GM19467 (cell line): ENCODE results near the gene GJA5.

Source experiments
- ATAC-seq: cut with Tn5 transposase; IDR thresholded peaks from one replicate; pipeline ENCODE4 v1.9.1; 2021; ENCODE audit warnings: mild to moderate bottlenecking, moderate library complexity; ENCODE audit not compliant: unreplicated experiment

The GJA5 gene

DNA sequence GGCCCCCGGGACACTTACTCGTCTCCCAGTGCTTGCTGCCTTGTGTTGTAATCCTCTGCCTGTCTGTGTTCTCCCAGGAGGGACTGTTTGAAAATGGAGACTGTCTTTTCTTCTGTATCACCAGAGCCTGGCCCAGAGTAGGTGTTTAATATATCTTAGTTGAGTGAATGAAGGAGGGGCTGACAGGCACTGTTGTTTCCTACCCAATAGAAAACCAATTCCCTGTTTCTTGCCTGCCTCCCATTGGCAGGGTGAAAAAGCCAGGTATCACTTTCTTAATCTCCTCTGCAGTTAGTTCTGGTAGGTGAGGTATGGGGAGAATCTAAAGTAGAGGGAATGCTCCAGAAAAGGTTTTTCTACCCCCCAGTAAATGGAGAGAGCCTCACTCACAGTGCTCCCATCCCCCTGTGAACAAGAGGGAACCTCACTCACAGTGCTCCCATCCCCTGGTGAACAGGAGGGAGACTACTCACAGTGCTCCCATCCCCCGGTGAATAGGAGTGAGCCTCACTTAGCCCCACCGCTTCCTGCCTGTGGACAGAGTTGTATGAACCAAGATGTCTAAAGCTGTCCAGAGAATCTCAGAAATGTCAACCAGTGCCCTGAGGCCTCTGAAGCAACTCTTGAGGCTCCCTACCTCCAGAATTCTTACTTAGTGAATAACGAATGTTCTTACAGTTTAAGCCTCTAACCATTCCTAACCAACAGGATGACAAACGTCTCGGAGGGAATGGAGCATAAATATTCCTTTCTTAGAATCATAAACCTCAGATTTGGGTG, at the start of gene GJA5:
Gene GJA5 (minus strand): TSS at position 122 of the 780 bp plus-strand sequence. CDS start 1,364 bp downstream, outside the sequence.
- ATAC-seq, result no peak

DNA sequence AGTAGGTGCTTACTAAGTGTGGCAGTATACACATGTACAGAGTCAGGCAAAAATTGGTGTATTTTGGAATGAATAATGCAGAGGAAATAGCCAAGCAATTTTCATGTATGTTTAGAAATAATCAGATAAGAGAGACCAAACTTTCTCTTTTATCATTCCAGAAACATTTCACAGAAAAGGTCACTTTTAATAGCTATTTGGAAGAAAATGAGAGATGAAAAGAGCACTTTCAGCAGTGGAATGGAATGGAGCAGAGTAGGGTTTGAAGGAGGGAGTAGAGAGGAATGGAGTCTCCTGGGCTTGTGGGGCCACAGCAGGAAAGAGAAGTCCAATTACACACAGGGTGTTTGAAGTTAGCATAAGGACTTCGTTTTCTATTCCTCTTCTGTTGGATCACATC, 48.8 kb upstream of the GJA5 start:
- ATAC-seq, result no peak

DNA sequence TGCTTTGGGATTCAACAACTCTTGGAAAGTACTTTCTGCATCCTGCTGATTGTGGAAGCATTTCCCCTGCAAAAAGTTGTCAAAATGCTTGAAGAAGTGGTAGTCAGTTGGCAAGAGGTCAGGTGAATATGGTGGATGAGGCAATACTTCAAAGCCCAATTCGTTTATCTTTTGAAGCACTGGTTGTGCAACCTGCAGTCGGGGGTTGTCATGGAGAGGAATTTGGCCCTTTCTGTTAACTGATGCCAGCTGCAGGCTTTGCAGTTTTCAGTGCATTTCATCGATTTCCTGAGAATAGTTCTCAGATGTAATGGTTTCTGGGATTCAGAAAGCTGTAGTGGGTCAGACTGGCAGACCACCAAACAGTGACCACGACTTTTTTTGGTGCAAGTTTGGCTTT, 47.6 kb upstream of the GJA5 start:
- ATAC-seq, result no peak

DNA sequence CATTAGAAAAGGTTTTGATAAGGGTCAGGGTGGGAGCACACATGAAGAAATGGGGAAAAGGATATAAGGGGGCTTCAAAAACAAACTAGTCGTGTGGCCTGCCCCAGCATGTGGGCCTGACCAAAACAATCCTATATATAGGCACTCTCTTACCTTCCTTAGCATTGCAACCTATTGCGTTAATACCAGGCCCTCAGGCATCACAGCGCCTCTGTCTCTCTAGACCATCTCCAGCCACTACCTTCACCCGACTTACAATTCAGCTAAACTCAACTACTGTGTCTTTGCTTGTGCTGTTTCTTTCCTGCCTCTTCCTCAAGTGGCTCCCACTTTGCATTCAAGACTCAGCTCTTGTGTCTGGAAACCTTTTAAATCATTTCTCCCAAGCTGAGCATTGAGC, 47.0 kb upstream of the GJA5 start:
- ATAC-seq, result no peak

DNA sequence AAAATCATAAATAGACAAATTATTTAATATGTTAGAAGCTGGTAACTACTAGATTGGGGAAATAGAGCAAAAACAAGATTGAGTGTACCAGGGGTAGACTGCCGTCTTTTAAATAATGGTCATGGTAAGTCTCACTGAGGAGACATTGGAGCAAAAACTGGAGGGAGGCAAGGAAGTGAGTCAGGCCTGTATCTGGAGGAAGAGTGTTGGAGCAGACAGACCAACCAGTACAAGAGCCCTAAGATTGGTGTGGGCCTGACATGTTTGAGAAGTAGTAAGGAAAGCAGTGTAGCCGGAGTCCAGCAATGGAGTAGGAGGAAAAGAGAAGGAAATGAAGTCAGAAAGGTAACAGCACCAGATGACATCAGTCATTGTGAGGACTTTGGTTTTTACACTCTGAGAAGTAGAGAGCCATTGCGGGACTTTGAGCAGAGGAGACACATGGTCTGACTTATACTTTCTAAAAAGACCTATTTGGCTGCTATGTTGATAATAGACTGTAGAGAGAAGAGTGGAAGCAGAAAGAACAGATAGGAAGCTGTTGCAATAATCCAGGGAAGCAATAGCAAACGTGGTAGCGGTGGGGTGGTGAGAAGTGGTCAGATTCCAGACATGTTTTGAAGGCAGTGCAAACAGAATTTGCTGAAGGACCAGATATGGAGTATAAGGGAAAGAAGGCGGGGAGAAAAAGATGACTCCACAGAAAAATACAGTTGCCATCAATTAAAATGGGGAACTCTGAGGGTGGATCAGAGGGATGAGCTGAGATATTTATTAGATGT, 44.7 kb upstream of the GJA5 start:
- no peak for ATAC-seq

DNA sequence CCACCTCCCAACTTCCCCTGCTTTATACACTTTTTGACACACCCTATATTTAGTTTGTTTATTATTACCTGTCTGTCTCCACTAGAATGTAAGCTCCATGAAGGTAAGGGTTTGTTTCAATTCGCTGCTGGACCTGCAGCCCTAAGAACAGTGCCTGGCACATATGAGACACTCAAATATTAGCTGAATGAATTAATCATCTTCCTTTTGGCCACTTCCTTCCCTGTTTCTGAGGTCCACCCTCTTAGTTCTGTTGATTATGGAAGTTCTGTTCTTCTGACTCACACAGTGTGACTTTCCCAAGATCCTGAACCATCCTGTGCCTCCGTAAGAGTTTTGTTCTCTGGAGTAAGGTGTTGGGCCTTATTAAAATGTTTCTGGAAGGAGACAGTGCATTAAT, 40.4 kb upstream of the GJA5 start:
- no peak for ATAC-seq

DNA sequence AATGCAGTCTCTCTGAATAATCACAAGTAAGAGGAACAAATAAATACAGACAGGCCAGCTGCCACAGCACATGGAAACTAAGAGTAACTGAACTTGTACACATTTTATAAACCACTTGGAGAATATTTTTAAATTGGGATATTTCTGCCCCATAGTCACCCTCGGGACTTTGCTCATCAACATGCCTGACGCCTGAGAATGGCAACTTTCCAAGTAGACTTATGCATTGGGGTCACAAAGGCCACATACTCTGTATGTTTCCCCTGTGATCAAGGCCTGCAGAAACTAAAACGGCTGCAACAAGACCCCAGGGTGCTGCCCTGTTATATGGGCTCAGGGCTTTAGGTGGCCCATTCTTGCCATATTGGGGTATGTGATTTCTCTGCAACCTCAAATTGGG, 38.3 kb upstream of the GJA5 start:
- no peak for ATAC-seq

DNA sequence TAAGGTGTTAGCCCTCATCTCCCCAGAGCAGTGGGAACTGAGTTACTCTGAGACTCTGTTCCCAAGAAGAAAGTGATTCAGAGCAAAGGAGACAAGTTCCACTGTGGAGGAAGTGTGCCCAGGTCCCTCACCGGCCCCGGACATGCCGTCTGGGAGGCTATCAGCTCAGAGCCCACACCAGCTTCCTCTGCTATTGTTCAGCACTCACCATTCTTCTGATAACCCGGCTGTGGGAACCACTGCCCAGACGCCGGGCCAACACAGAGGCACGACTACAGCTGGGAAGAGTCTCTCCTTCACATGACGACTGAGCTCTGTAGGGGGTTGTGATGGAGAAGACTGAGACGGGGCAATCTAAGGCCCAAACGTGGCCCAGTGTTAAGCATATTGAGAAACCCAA, 34.2 kb upstream of the GJA5 start:
- no peak for ATAC-seq

DNA sequence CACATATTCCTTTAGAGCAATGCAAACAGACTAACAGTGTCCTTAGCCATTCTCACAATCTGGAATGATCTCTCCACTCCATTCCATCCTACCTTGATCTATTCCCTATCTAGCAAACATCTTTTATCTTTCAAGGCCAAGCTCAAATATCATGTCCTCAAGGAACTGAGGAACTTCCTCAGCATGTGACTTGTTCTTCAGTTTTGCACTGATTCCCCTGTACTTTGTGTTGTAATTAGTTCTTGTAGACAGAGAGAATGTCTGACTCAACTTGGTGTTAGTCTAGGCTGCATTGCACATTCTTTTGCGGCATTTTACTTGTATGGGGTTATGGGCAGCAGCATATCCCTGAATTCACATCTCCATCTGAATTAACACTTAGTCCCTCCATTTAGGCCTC, 31.5 kb upstream of the GJA5 start:
- ATAC-seq, result no peak

DNA sequence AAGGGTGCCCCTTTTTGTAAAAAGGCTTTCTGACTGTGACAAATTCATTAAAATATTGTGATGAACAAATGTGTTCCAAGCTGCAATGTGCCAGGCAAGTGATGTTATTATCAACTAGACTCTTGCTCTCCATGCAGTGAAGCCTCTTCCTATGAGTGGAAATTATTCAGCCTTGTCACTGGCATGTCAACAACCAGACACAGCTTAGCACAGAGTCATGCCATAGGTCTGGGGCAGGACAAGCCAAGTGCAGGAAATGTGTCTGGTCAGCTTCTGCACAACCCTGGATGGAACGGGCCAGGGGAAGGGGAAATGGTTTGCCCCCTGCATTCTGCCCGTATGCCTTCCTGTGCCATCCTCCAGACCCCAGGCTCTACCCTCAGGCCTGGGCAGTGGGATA, 27.4 kb upstream of the GJA5 start:
- ATAC-seq, result no peak

DNA sequence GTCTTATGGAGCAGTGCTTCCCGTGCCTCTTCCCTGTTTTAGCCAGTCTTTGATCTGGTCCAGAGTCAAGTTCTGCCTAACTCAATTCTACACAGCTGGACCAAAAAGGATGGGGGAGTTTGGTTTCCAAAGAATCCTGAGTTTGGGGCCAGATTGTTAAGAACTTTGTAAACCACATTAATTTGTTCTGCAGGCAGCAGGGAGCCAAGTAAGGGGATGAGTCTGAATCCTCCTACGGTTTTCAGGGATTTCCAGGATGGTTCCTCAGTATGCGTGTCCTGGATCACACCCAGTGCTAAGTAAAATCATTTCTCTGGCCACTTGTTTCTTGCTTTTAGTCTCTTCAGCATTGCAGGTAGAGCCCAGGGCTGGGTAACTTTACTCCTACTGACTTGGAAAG, 26.1 kb upstream of the GJA5 start:
- ATAC-seq, result no peak

DNA sequence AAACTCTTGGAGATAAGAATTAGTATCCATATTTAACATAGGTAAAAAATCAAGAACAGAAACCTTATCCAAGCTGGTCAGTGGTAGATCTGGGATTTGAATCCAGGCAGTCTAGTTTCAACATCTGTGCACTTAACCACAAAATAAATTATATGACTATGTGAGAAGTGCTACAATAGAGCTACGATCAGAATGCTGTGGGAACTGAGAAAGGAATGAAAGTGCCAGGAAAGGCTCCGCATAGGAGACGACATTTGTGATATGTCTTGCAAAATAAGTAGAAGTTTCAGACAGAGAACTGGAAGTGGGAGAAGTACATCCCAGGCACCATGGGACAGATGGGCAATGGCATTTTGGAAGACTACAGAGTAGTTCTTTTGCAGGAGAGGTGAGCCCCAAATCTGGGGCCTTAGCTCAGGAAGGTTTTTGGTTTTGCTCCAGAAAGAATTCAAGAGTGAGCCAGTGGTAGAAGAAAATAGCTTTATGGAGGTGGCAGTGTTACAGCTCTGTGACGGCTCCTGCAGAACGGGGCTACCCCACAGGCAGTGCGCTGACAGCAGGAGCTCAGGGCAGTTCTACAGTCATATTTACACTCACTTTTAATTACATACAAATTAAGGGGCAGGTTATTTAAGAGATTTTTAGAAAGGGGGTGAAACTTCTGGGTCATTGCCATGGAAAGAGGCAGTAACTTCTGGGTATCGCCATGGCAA, 25.5 kb upstream of the GJA5 start:
- no peak for ATAC-seq

DNA sequence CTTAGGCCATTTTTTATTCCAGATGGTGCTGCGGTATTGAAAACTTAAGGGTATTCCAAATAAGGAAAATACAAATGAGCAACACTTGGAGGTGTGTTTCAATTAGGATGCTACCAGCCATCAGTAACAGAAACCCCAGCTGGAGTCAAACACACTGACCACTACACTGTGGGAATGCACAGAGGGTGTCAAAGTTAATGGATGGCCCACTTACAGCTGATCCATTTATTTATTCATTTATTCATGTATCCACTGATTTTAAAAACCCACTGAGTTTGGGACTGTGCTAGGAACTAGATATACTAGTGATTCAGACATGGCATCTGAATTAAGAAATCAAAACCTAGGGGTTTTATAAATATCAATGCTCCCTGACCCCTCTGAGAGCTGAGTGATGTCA, 24.5 kb upstream of the GJA5 start:
- ATAC-seq, result no peak

DNA sequence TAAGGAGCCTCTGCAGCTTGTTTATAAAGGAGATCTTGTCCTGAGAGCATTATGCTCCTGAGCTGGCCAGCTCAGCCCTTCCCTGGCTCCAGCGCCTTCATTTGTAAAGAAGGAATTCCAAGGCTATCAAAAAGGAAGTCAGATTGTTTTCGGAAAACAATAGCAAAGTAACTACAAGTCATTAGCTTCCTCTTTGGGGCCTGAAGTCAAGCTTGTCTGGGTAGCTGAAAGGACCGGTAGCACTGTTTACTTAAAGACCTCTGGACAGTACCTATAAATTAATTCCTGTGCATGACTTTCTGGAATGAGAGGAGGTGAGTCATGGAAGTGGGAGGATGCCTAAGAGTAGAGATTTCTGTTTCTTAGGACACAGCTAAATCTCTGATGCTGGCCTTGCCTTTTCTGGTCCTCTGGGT, 20.7 kb upstream of the GJA5 start:
- no peak for ATAC-seq

DNA sequence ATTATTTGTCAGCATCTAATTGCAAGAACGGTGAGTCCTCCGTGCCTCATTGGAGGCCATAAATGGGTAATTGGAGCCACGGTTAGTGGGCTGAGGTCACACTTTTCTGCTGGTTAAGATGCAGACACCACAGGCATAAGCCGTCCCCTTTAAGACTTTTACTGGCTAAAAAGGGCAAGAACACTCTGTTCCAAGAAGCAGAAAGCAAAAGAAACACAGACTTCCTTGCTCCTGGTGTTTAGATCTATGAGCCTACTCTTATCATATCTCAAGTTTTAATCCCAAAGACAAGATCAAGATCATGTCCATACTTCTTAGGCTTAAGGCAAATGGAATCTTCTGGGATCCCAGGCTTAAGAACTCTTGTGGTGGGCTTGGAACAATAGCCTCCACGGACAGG, 17.3 kb upstream of the GJA5 start:
- ATAC-seq, result no peak

DNA sequence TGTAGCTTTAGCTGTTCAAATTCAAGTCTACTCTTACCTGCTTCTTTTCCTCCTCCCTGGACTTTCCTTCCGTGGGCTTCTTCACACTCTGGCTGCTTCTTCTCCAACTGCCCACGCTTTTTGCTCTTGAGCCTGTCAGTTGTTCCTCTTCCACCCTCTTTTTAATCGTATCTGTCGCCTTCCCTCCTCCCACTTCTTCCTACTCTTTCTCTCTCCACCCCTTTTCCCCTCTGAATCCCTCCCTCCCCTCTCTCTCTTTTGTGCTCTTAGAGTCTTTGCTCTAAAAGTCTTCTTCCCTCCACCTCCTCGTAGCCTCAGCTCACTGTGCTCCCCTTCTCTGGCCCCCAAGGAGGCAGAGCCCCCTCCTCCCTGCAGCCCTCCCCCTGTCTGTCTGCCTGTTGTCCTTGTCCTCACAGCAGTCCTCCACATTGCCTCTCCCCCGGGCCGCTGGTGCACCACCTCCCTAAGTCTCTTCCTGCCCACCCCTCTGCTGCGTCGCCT, 12.9 kb upstream of the GJA5 start:
- no peak for ATAC-seq

DNA sequence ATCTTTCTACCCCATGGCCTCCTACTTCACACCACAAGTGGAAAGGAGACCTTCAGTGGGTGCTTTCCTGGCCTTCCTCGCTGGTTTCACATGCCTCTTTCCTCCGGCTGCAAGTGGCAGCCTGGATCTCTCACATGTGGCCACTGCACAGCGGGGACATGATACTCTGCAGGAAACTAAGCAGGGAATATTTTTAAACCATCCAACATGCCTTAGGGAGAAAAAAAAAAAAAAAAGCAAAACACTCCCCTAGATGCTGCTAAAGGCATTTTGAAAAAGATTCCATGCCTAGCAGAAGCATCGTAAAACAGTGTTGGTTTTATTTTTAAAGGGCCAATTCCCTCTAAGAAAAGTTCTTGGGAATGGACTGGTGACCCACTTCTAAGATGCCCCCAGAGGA, 12.2 kb upstream of the GJA5 start:
- ATAC-seq, result no peak

DNA sequence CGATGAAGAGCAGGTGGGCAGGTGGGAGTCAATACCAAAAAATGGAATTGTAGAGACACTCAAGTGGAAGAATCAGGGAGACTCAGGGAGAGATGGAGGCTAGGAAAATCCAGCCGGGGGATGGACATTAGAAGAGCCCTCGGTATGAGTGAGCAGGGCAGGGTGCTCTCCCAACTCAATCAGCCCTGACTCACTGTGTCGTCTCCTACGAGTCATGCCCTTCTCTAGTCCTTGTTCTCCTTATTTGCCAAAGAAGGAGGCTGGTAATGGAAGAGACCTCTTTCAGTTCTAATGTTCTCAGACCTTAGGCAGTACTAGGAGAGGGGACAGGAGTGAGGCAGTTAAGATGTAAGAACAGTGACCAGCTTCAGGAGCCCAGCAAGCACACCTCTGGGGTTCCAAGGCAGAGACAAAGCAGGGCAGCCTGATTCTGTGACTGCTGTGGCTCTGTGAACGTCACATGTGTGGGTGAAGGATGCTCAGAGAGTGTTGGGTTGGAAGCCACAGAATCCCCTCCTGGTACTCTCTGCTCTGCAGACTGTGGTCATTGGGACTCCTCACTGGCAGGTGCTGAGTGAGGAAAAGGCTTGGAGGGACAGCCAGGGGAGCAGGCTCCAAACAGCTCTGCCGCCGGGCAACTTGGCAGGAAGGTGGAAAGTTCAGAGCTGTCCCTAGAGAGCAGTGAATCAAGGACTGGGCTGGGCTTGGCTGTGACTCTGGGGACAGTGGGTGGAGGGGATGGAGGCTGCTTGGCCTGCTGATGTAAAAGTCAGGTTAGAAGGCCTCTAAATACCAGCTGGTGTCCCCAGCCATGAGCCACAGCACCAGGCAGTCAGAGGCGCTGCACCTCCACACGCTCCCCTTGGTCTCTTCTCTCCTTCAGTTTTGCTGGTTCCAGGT, 11.1 kb upstream of the GJA5 start:
- ATAC-seq, result no peak

DNA sequence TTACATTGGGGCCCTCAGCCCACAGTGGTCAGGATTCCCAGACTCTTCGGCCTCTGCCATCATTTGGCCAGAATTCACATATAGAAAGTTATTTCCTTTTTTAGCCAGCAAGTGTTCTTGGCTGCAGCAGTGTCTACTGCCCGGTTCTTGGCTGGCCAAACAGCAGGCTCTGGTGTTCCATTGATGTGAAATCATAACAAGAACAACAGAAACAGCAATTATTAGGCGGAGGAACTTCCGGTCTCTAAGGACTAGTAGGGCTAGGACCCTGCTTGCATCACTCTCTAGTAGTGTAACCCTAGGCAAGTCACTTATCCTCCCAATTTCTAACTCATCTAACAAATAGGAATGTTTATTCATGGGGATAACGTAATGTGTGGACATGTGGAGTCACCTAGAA, 8.7 kb upstream of the GJA5 start:
- no peak for ATAC-seq

DNA sequence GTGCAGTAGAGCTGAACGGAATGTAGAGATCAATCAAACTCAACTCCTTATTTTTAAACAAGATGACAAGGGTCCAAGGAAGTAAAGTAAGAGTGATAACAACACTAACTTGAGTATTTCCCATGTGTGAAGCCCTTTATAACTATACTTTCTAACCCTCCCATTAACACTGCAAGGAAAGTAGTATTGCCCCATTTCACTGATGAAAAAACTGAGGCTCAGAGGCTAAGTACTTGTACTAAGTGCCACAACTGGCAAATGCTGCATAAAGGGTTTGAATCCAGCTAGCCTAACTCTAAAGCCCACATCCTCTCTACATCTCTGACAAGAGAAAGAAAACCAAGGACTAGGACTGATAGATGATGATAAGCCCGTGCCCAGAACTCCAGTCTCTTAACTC, 8.2 kb upstream of the GJA5 start:
- no peak for ATAC-seq

DNA sequence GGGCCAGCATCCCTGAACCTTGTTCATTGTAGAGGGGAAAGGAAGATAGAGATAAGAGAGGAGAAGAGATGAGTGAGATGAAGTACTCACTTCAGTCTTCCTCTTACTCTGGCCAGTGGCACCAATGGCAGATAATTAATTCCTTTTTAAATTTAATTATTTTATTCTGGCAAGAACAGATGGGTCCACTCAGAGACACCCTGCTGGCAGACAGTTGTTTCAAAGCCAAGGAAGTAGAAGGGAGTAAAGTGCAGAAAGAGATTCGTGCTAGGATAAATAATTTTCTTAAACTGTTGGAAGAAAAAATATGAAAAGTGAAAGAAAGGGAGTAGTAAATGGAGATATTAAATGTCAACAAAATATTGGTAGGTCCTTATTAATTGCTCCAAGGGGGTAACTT, 7.7 kb upstream of the GJA5 start:
- ATAC-seq, result no peak
